ENCODE data around the gene TMBIM1.
"Not testable (repeated sequence)": the region's sequence is repeated elsewhere in the genome, so short reads cannot be mapped to it uniquely, and the experiment has no call there.

Gene TMBIM1

GRCh38 chr2:218318241-218318640, 25.9 kb upstream of the TMBIM1 start:
- DNase-seq (ENCODE audit: low read depth), result no peak

GRCh38 chr2:218317835-218318234, 25.5 kb upstream of the TMBIM1 start:
- DNase-seq (ENCODE audit: low read depth), result no peak

DNA sequence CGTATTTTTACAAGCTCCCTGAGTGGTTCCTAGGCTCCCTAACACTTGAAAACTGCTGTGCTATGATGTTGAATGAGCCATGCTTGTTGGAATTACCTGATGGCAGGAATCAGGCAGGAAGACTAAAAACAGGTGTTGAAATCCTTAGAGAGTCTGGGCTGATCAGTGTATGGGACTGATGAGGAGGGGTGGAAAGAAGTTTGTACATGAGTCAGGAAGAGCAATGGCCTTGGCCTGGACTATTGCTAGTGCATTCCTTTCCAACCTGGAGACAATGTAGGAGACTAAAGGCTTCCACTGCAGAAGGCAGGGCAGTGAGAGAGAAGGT, 25.0 kb upstream of the TMBIM1 start:
- DNase-seq (ENCODE audit: low read depth), result no peak

DNA sequence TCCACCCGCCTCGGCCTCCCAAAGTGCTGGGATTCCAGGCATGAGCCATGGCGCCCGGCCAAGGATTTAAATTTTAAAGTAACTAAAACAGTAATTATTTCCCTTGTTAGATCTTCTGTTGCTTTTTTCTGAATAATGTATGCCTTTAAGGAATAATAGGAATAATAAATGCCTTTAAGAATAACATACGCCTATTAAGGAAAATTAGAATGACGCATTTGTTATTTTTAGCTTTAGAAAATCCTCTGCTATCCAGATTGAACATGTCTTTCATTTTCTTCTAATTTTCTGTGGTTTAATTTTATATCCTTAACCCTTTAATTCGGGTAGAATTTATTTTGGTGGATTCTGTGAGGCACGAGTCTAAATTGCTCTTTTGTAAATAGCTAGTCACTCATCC, 23.1 kb upstream of the TMBIM1 start:
- no peak for DNase-seq (ENCODE audit: low read depth)

DNA sequence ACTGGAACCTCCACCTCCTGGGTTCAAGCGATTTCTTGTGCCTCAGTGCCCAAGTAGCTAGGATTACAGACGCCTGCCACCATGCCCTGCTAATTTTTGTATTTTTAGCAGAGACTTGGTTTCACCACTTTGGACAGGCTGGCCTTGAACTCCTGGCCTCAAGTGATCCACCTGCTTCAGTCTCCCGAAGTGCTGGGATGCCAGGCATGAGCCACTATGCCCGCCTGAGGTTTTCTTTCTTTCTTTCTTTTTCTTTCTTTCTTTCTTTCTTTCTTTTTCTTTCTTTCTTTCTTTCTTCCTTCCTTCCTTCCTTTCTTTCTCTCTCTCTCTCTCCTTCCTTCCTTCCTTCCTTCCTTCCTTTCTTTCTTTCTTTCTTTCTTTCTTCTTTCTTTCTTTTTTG, 22.5 kb upstream of the TMBIM1 start:
- DNase-seq (ENCODE audit: low read depth), result not testable (repeated sequence)

GRCh38 chr2:218313356-218313755, 21.1 kb upstream of the TMBIM1 start:
- DNase-seq (ENCODE audit: low read depth), result no peak

GRCh38 chr2:218312267-218312756, 20.0 kb upstream of the TMBIM1 start:
- no peak for DNase-seq (ENCODE audit: low read depth)

- DNase-seq (ENCODE audit: low read depth), result not testable (repeated sequence)
These were observed 19.4 kb upstream of the TMBIM1 start for GRCh38 chr2:218311541-218312266.

DNA sequence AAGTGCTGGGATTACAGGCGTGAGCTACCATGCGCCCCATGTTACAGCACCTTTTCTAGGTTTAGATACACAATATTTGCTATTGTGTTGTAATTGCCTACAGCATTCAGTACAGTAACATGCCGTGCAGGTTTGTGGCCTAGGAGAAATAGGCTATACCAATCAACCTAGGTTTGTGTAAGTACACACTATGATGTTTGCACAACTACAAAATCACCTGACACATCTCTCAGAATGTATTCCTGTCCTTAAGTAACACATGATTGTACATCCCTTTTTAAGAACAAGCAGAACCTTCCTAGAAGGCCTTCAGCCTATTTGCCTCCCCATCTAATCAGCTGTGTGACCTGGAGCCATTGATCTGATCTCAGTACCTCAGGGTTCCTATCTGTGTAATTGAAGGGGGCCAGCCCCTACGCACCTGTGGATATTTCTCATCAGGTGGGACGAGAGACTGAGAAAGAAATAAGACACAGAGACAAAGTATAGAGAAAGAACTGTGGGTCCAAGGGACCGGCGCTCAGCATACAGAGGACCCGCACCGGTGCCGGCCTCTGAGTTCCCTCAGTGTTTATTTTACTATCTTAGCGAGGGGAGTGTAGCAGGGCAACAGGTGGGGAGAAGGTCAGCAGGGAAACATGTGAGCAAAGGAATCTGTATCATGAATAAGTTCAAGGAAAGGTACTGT, 18.7 kb upstream of the TMBIM1 start:
- no peak for DNase-seq (ENCODE audit: low read depth)

GRCh38 chr2:218307415-218308090, 15.2 kb upstream of the TMBIM1 start:
- no peak for DNase-seq (ENCODE audit: low read depth)

DNA sequence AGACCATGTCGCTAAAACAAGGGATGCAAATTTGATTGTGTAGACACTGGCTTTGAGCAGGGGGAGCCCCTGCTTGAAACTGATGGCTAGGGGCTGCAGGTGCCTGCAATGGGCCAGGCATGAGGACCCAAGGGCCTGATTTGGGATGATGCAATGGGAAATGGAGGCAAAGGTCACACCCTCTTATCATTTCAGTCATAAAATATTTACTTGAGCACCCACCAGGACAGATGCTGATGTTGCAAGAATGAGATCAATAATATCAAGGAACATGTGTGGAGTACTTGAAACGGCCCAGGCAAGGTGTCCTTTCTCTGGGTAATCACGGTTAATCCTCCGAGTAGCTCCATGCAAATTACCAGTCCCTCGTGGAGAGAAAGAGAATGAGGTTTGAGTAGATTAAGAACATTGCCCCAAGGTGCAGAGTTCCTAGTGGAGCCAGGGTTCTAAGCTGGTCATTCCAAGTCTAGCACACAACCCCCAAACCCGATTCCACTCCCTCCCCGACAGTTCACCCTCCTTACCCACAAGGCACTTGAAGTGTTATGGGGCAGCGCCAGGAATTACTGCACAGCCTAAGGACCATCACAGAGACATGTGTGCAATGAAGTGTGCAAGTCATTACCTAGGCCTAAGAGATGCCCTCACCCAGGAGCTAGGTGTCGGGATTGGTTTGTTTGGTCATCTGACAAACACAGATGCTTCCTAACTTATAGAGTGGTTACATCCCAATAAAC, 14.0 kb upstream of the TMBIM1 start:
- DNase-seq (ENCODE audit: low read depth), result no peak

- no peak for DNase-seq (ENCODE audit: low read depth)
These were observed 13.1 kb upstream of the TMBIM1 start for GRCh38 chr2:218305383-218305782.

DNA sequence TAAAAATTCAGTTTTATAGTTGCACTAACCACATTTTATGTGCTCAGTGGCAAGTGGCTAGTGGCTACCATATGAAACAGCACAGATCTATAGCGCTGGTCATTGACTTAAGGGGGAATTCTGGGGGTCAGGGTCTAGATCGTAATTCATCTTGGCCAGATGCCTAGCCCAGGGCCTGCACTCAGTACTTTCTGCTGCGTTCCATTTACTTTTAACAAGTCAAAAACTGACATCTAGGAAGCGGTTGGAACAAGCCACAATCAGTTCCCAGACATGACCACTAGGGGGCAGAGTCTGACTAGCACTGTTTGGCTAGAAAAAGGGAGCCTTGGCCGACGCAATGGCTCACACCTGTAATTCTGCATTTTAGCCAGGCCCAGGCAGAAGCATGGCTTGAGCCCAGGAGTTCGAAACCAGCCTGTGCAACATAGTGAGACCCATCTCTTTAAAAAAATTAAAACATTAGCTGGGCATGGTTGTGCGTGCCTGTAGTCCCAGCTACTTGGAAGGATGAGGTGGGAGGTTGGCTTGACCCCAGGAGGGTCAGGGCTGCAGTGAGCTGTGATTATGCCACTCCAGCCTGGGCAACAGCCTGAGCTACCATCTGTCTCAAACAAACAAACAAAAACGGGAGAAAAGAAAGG, 9.0 kb upstream of the TMBIM1 start:
- peak; percentile 63 for DNase-seq (ENCODE audit: low read depth)

DNA sequence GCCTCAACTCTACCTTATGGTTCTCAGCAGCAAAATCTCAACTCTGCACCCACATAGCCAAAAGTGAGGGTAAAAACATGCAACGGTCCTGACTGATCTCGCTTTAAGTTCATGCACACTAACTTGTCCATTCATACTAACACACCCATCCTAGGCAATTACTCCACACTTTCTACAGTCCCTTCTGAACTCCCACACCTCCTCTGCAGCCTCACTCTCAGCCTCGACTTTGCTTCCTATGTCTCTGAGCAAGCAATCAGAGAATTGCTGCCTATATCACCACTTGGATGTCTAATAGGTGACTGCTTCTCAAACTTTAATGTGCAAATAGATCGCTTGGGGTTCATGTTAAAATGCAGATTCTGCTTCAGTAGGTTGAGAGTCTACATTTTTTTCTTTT, 7.8 kb upstream of the TMBIM1 start:
- no peak for DNase-seq (ENCODE audit: low read depth)

DNA sequence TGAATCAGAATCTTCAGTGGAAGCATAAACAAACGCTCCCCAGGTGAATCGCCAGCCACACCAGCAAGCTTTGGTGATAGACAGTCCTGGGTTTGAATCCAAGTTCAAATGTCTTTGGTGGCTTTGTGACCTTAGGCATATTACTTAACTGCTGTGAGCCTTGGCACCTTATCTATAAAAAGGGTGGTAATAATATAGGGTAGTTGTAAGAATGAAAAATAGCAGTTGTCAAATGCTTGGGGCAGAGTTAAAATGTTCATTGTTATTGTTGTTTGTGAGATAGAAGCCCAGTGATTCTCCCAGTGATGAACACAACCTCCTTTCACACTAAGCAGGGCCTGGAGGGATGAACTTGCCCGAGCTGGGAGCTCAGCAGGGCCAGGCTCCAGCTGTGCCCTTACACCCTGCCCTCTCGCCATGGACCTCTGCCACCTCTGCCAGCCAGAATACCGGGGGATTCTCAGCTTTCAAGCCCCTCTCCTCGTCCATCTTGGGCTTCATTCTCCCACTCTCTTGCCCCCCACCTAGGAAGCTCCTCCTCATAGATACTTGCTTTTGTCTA, 6.1 kb upstream of the TMBIM1 start:
- DNase-seq (ENCODE audit: low read depth), result no peak

DNA sequence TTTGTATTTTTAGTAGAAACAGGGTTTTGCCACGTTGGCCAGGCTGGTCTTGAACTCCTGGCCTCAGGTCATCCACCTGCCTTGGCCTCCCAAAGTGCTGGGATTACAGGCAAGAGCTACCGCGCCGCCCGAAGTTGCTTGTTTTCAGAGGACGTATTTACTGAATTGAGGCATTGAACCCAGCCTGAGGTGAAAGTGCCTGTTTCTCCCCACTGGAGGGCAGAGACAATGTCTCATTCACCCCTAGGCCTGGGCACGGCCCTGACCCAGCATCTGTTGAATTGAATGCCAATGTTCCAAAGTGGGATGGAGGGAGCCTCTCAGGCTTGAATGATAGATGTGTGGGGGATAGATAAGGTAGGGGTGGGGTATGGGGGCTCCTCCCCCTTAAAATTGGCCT, 4.5 kb upstream of the TMBIM1 start:
- no peak for DNase-seq (ENCODE audit: low read depth)

DNA sequence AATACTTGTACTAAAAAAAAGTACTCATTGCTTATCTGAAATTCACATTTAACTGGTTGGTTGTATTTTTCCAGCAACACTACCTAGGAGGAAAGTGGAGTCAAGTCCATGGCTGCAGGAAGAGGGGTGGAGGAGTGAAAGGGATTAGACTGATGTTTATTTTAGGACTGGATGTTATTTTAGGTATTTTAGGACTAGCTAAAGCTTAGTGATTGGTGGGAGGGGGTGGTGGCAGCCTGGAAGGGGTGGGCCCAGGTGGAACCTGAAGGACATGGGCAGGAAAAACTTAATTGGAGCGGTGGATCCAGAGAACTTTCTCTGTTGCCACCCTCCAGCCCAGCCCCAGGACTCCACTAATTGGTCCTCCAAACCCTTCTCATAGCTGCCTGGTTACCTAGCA, 3.9 kb upstream of the TMBIM1 start:
- DNase-seq (ENCODE audit: low read depth), result no peak

GRCh38 chr2:218295029-218295428, 2.7 kb upstream of the TMBIM1 start:
- DNase-seq (ENCODE audit: low read depth), result no peak

GRCh38 chr2:218294430-218295022, 2.2 kb upstream of the TMBIM1 start:
- no peak for DNase-seq (ENCODE audit: low read depth)

DNA sequence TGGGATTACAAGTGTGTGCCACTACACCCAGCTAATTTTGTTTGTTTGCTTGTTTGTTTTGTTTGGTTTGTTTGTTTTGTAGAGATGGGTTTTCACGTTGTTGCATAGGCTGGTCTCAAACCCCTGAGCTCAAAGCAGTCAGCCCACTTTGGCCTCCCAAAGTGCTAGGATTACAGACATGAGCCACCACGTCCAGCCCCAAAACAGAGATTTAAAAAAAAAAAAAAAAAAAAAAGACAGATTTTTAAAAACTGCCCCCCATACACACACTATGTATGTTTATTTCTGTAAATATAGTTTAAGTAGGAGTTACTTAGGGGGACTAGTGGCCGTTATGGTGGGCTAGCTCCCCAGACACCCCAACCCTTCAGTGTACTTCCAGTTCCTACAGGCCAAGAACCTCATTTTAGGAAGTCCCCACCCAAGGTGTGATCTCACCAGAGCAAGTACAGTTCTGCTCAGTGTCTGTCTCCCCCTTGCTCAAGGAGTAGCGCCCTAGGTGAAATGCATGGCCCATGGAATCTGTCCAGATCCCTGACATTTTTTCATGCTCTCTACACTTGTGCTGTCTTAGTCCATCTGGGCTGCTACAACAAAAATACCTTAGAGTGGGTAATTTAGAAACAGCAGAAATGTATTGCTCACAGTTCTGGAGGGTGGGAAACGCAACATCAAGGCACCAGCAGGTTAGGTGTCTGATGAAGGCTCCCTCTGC, 1.6 kb upstream of the TMBIM1 start:
- DNase-seq (ENCODE audit: low read depth), result no peak
